RWPE1 (cell line): ENCODE data around the gene RGS19.

Experiments
- CTCF ChIA-PET: fragments of 350-600 bp; sonication (Branson Sonifier 250); formaldehyde crosslinking; extraction: SDS; loops from one replicate; lab custom pipeline; 2021; lab: Yijun Ruan, JAX
- POLR2A ChIA-PET: fragments of 400-600 bp; formaldehyde crosslinking; extraction: SDS; loops from one replicate; lab custom pipeline; 2020; ENCODE audit warnings: antibody characterized with exemption; ENCODE audit not compliant: low non-redundant PET; lab: Yijun Ruan, JAX
- DNase-seq: peaks from one replicate; pipeline ENCODE4 v3.0.0; 2012; ENCODE audit warnings: low spot score
- H3K27ac ChIP-seq: fragments of 450-650 bp; 2 replicates; pipeline ENCODE4 v1.5.1; 2017
- CTCF ChIP-seq: fragments of 450-650 bp; conservative IDR thresholded peaks from 2 replicates; pipeline ENCODE4 v1.5.1; 2017; ENCODE audit warnings: low read depth, mild to moderate bottlenecking

The RGS19 gene

GRCh38 chr20:64032706-64033624 is 46.4 kb downstream of the RGS19 start:
- no peak for TF ChIP-seq CTCF
- ChIA-PET POLR2A (no interaction called here), CTCF (interaction anchor here (0.6 to 1.0 kb wide), 2 partner anchors 19 to 24 kb away, joined by 3 to 4 read pairs; no protein-coding TSS in a partner anchor)
- peak overlapping the region; percentile 33 for H3K27ac ChIP-seq
- no peak for DNase-seq

- CTCF ChIA-PET: interaction anchor here (0.5 kb wide), 1 partner anchor 31 kb away, joined by 3 read pairs; no protein-coding TSS in a partner anchor
Measured at GRCh38 chr20:64031822-64032314, 47.5 kb downstream of the RGS19 start.

GRCh38 chr20:64030371-64031134 is 48.8 kb downstream of the RGS19 start:
- ChIA-PET CTCF (interaction anchor here (0.7 kb wide), 1 partner anchor 8 kb away, joined by 3 read pairs; no protein-coding TSS in a partner anchor), POLR2A (interaction anchor here (0.6 kb wide), 1 partner anchor 14 kb away, joined by 3 read pairs; no protein-coding TSS in a partner anchor)
- no peak for TF ChIP-seq CTCF
- H3K27ac ChIP-seq: peak overlapping the region; percentile 13
- no peak for DNase-seq

More at GRCh38 chr20:64031822-64032314, 47.5 kb downstream of the RGS19 start:
- DNase-seq: no peak
- H3K27ac ChIP-seq: peak overlapping the region; percentile 33
- TF ChIP-seq CTCF: no peak
- POLR2A ChIA-PET: no interaction called here

- TF ChIP-seq CTCF: no peak
- ChIA-PET CTCF (interaction anchor here (0.7 to 5.5 kb wide), 2 partner anchors 9 kb away, joined by 3 to 55 read pairs; no protein-coding TSS in a partner anchor), POLR2A (interaction anchor here (0.6 kb wide), 1 partner anchor 15 kb away, joined by 3 read pairs; no protein-coding TSS in a partner anchor)
- H3K27ac ChIP-seq: peak overlapping the region; percentile 13; the same call in 1 of the 2 replicates
- DNase-seq: no peak
Measured at GRCh38 chr20:64029293-64030117, 49.8 kb downstream of the RGS19 start.

- TF ChIP-seq CTCF: no peak
- ChIA-PET CTCF (interaction anchor here (0.6 to 5.5 kb wide), 2 partner anchors 11 to 126 kb away, joined by 3 to 55 read pairs; no protein-coding TSS in a partner anchor), POLR2A (interaction anchor here (0.6 kb wide), 1 partner anchor 11 kb away, joined by 3 read pairs; no protein-coding TSS in a partner anchor)
- no peak overlapping the region for H3K27ac ChIP-seq
- no peak for DNase-seq
Measured at GRCh38 chr20:64027981-64028685, 51.2 kb downstream of the RGS19 start.
